CD8-positive, alpha-beta T cell (primary cell): ENCODE data around the gene TRIM64C. TPM values are rescaled to one million over a fixed set of nuclear protein-coding genes. Genes with fewer than 3 reads are reported as not detected.

Experiments
- total RNA-seq, 46 experiments: library from RNA in 2 of 46; stranded (reverse) in 2 of 46; gene quantifications; one replicate each; pipeline ENCODE4 v1.2.3 and lab custom pipeline; 2021 to 2026

The TRIM64C gene
- total RNA-seq, 2 experiments from 2014 or later = not detected

Other genes starting within 250 kb of the TRIM64C start
- gene TRIM51G, start 75.2 kb downstream of the TRIM64C start, total RNA-seq = not detected
- gene TRIM49B, start 30.3 kb downstream of the TRIM64C start, total RNA-seq = not detected
- gene FOLH1, start 149.5 kb upstream of the TRIM64C start, total RNA-seq = not detected